ENCODE data around the gene FBXL17. TPM values are rescaled to one million over a fixed set of nuclear protein-coding genes. Genes with fewer than 3 reads are reported as not detected.

The FBXL17 gene
- total and polyA plus RNA-seq, 4 donors = 2.1 to 14.1 (median 6.3) TPM

- Histone ChIP-seq H3K4me1 (ENCODE audit: control insufficient read depth in 4 of 4, insufficient read depth in 4 of 4, low read length in 3 of 4) (peaks cover 0 to 8% (median 4%) of the 10 kb centered on the region in 4 donors), H3K36me3 (ENCODE audit: control insufficient read depth in 4 of 4, insufficient read depth in 3 of 4, low read depth in 1 of 4, low read length in 3 of 4) (no peaks in the 10 kb centered on the region), H3K9ac (ENCODE audit: low read depth in 1 of 2, low read length in 2 of 2) (no peak overlapping the region), H3K9me3 (ENCODE audit: control insufficient read depth in 4 of 4, low read length in 3 of 4) (no peaks in the 10 kb centered on the region), H3K27me3 (ENCODE audit: control insufficient read depth in 4 of 4, insufficient read depth in 4 of 4, low read length in 3 of 4) (no peaks in the 10 kb centered on the region), H3K4me3 (ENCODE audit: low read depth in 1 of 3, low read length in 3 of 3) (no peak overlapping the region), H3K27ac (ENCODE audit: low read depth in 1 of 2, low read length in 2 of 2) (no peak overlapping the region)
- no peak for TF ChIP-seq REST (IDR thresholded peaks at IDR 0.05)
- no peak for DNase-seq (ENCODE audit: low spot score)
- 97% methylated on average over 3 of the region's 3 CpGs for WGBS
These were observed 510.9 kb downstream of the FBXL17 start for GRCh38 chr5:107871023-107871422.

GRCh38 chr5:107869438-107870115 is 512.3 kb downstream of the FBXL17 start:
- DNase-seq (ENCODE audit: low spot score) = no peak
- TF ChIP-seq FOXA2 (IDR thresholded peaks at IDR 0.05) = no peak
- no peak for TF ChIP-seq GABPA (IDR thresholded peaks at IDR 0.05 in 1 of 2, conservative IDR thresholded peaks at IDR 0.05 in 1 of 2)
- no peak for TF ChIP-seq RXRA (IDR thresholded peaks at IDR 0.05)
- no peak for TF ChIP-seq YY1 (IDR thresholded peaks at IDR 0.05)
- TF ChIP-seq ZBTB33 (IDR thresholded peaks at IDR 0.05) = no peak
- no peak for TF ChIP-seq CTCF (IDR thresholded peaks at IDR 0.05; ENCODE audit: low read depth, low read length, missing input control)
- no peak for TF ChIP-seq FOXA1 (IDR thresholded peaks at IDR 0.05)
- no peak for TF ChIP-seq HNF4A (conservative IDR thresholded peaks at IDR 0.05)
- no peak for TF ChIP-seq JUND (IDR thresholded peaks at IDR 0.05)
- no peak for TF ChIP-seq REST (IDR thresholded peaks at IDR 0.05)
- TF ChIP-seq ATF3 (IDR thresholded peaks at IDR 0.05) = no peak
- no peak for TF ChIP-seq SP1 (IDR thresholded peaks at IDR 0.05)
- no peak for TF ChIP-seq RAD21 (IDR thresholded peaks at IDR 0.05)
- TF ChIP-seq EGR1 (IDR thresholded peaks at IDR 0.05; ENCODE audit: low read depth in 2 of 2) = no peak

More at GRCh38 chr5:107869438-107870115, 512.3 kb downstream of the FBXL17 start:
- WGBS = 89% methylated on average over 4 of the region's 4 CpGs
- Histone ChIP-seq H3K4me1 (ENCODE audit: control insufficient read depth in 4 of 4, insufficient read depth in 4 of 4, low read length in 3 of 4) (peaks cover 0 to 8% (median 4%) of the 10 kb centered on the region in 4 donors), H3K9ac (ENCODE audit: low read depth in 1 of 2, low read length in 2 of 2) (no peak overlapping the region), H3K27ac (ENCODE audit: low read depth in 1 of 2, low read length in 2 of 2) (no peak overlapping the region), H3K4me3 (ENCODE audit: low read depth in 1 of 3, low read length in 3 of 3) (no peak overlapping the region), H3K9me3 (ENCODE audit: control insufficient read depth in 4 of 4, low read length in 3 of 4) (no peaks in the 10 kb centered on the region), H3K36me3 (ENCODE audit: control insufficient read depth in 4 of 4, insufficient read depth in 3 of 4, low read depth in 1 of 4, low read length in 3 of 4) (no peaks in the 10 kb centered on the region), H3K27me3 (ENCODE audit: control insufficient read depth in 4 of 4, insufficient read depth in 4 of 4, low read length in 3 of 4) (no peaks in the 10 kb centered on the region)

Measured in liver (tissue), 9 donors.